Measurements from ENCODE around the gene CBLN3. TPM values are rescaled to one million over a fixed set of nuclear protein-coding genes. Genes with fewer than 3 reads are reported as not detected.
A peak's percentile ranks its signal among the peaks of the same experiment; 100 is the strongest.

Gene CBLN3
- polyA plus RNA-seq, 2 of the 4 experiments (the other 2 are of a cell fraction): 1.1 to 1.3 TPM

DNA sequence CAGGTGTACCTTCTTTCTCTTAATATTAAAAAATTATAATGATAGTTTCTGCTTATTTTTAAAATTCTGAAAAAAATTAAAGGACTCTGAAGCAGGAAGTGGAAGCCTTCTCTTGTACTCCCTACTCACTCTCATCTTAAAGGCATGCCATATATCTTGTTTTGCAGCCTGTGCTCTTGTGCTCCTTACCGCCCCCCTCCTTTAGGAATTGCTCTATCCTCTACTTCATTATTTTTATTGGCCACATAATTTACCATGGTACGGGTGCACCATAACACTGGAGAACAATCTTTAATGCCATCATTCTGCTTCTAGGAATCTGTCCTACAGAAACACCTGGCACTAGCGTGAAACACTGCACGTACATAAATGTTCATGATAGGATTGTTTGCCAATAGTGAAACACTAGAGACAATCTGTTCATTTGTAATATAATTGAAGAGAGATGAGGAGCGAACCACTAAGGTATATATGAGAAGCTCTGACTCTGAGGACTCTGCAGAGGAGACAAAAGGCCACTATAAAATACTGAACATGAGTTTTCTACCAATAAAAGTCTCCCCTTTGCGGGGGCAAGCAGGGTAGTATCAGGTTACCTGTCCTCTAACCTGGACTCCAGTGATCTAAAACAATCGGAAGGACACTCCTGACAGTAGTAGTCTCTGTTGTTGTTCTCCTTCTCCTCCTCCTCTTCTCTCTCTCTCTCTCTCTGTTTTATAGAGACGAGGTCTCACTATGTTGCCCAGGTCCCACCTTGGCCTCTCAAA, 37.0 kb downstream of the CBLN3 start:
- ChIA-PET POLR2A (no interaction called here), CTCF (interaction anchor here (0.6 to 2.0 kb wide), 4 partner anchors 14 to 45 kb away, joined by 3 to 8 read pairs (median 4); no protein-coding TSS in a partner anchor)
- Histone ChIP-seq H3K27ac (peak overlapping the region; percentile 57 to 73; a peak in 5 of 6 replicates), H3K4me1 (peaks cover 14% of the 10 kb centered on the region), H3K4me3 (peak overlapping the region; percentile 39), H3K9me3 (no peaks in the 10 kb centered on the region), H3K4me2 (peak overlapping the region; percentile 82)
- TF ChIP-seq RCOR1 (IDR thresholded peaks at IDR 0.05; ENCODE audit: low read depth, low read length): no peak
- TF ChIP-seq FOSL2 (IDR thresholded peaks at IDR 0.05): no peak
- TF ChIP-seq FOSL2 (CRISPR knock-in tag; IDR thresholded peaks at IDR 0.05): no peak
- TF ChIP-seq CTCF (IDR thresholded peaks at IDR 0.05): 0 out of 3 replicates have a peak, but pooled peaks have one; percentile 21
- DNase-seq (ENCODE audit: low read depth in 1 of 2, low spot score in 1 of 2) (peak; percentile 62), FAIRE-seq (no peak), ATAC-seq (peak; percentile 77 to 89; a peak in 5 of 6 replicates)
- 63% methylated on average over 8 of the region's 8 CpGs for WGBS (ENCODE audit: missing lambda C conversion rate)

- no peak for TF ChIP-seq TFCP2L1 (CRISPR knock-in tag; IDR thresholded peaks at IDR 0.05)
- no peak for TF ChIP-seq SREBF2 (IDR thresholded peaks at IDR 0.05)
- no peak for TF ChIP-seq HDAC2 (IDR thresholded peaks at IDR 0.05)
- TF ChIP-seq, protein P1, sequence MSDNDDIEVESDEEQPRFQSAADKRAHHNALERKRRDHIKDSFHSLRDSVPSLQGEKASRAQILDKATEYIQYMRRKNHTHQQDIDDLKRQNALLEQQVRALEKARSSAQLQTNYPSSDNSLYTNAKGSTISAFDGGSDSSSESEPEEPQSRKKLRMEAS (IDR thresholded peaks at IDR 0.05): no peak
- TF ChIP-seq ZC3H11A (IDR thresholded peaks at IDR 0.05): no peak
- TF ChIP-seq JUNB (IDR thresholded peaks at IDR 0.05): no peak
- TF ChIP-seq HEYL (CRISPR knock-in tag; IDR thresholded peaks at IDR 0.05): no peak
- TF ChIP-seq EHMT2 (IDR thresholded peaks at IDR 0.05; ENCODE audit: low read depth): no peak
- H3K4me1 ChIP-seq: peaks cover 14% of the 10 kb centered on the region
- ATAC-seq (no peak), FAIRE-seq (no peak), DNase-seq (ENCODE audit: low read depth in 1 of 2, low spot score in 1 of 2) (no peak)
- H3K27ac ChIP-seq: peak overlapping the region in 1 of 2 experiments; percentile 73; a peak in 1 of 6 replicates
- no peak overlapping the region for H3K4me3 ChIP-seq
- ChIA-PET POLR2A (no interaction called here), CTCF (interaction anchor here (1.4 to 3.8 kb wide), 6 partner anchors 9 to 59 kb away, joined by 3 to 11 read pairs (median 6); partner anchors contain the start of gene ADCY4)
- H3K9me3 ChIP-seq: no peaks in the 10 kb centered on the region
- H3K4me2 ChIP-seq: peak overlapping the region; percentile 82
- WGBS (ENCODE audit: missing lambda C conversion rate): 72% methylated on average over 6 of the region's 6 CpGs
Observed at GRCh38 chr14:24390701-24391468, 38.6 kb downstream of the CBLN3 start.

GRCh38 chr14:24389226-24389848, 40.1 kb downstream of the CBLN3 start:
- ChIA-PET CTCF (interaction anchor here (0.9 to 3.8 kb wide), 4 partner anchors 22 to 56 kb away, joined by 4 to 11 read pairs (median 8); no protein-coding TSS in a partner anchor), POLR2A (interaction anchor here (1.5 kb wide), 1 partner anchor 41 kb away, joined by 6 read pairs; the partner anchor contains the start of genes CBLN3 and KHNYN)
- Histone ChIP-seq H3K4me1 (peaks cover 14% of the 10 kb centered on the region), H3K4me2 (no peak overlapping the region), H3K4me3 (no peak overlapping the region), H3K27ac (no peak overlapping the region), H3K9me3 (no peaks in the 10 kb centered on the region)
- 61% methylated on average over 11 of the region's 11 CpGs for WGBS (ENCODE audit: missing lambda C conversion rate)
- no peak for FAIRE-seq
- DNase-seq (ENCODE audit: low read depth in 1 of 2, low spot score in 1 of 2): no peak
- ATAC-seq: no peak
- TF ChIP-seq, protein P2, sequence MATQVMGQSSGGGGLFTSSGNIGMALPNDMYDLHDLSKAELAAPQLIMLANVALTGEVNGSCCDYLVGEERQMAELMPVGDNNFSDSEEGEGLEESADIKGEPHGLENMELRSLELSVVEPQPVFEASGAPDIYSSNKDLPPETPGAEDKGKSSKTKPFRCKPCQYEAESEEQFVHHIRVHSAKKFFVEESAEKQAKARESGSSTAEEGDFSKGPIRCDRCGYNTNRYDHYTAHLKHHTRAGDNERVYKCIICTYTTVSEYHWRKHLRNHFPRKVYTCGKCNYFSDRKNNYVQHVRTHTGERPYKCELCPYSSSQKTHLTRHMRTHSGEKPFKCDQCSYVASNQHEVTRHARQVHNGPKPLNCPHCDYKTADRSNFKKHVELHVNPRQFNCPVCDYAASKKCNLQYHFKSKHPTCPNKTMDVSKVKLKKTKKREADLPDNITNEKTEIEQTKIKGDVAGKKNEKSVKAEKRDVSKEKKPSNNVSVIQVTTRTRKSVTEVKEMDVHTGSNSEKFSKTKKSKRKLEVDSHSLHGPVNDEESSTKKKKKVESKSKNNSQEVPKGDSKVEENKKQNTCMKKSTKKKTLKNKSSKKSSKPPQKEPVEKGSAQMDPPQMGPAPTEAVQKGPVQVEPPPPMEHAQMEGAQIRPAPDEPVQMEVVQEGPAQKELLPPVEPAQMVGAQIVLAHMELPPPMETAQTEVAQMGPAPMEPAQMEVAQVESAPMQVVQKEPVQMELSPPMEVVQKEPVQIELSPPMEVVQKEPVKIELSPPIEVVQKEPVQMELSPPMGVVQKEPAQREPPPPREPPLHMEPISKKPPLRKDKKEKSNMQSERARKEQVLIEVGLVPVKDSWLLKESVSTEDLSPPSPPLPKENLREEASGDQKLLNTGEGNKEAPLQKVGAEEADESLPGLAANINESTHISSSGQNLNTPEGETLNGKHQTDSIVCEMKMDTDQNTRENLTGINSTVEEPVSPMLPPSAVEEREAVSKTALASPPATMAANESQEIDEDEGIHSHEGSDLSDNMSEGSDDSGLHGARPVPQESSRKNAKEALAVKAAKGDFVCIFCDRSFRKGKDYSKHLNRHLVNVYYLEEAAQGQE (IDR thresholded peaks at IDR 0.05): no peak
- no peak for TF ChIP-seq ZNF302 (CRISPR knock-in tag; IDR thresholded peaks at IDR 0.05)
- TF ChIP-seq, protein P3, sequence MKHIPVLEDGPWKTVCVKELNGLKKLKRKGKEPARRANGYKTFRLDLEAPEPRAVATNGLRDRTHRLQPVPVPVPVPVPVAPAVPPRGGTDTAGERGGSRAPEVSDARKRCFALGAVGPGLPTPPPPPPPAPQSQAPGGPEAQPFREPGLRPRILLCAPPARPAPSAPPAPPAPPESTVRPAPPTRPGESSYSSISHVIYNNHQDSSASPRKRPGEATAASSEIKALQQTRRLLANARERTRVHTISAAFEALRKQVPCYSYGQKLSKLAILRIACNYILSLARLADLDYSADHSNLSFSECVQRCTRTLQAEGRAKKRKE (CRISPR knock-in tag; IDR thresholded peaks at IDR 0.05; ENCODE audit: low read depth): no peak
- TF ChIP-seq EHF (CRISPR knock-in tag; IDR thresholded peaks at IDR 0.05): no peak
- TF ChIP-seq RARB (CRISPR knock-in tag; IDR thresholded peaks at IDR 0.05): no peak
- no peak for TF ChIP-seq KDM5A (IDR thresholded peaks at IDR 0.05)
- TF ChIP-seq RNF2 (IDR thresholded peaks at IDR 0.05; ENCODE audit: borderline replicate concordance, low read depth): no peak
- TF ChIP-seq NR3C1 (IDR thresholded peaks at IDR 0.05): no peak
- no peak for TF ChIP-seq CBX2 (IDR thresholded peaks at IDR 0.05; ENCODE audit: borderline replicate concordance, low read depth)
- no peak for TF ChIP-seq HES2 (IDR thresholded peaks at IDR 0.05)
- no peak for TF ChIP-seq POLR2A (IDR thresholded peaks at IDR 0.05; ENCODE audit: low read length)
- TF ChIP-seq MYC (IDR thresholded peaks at IDR 0.05; ENCODE audit: borderline replicate concordance, low read length): no peak

All from A549 (cell line).